ENCODE data around the gene CENPX. TPM values are rescaled to one million over a fixed set of nuclear protein-coding genes. Genes with fewer than 3 reads are reported as not detected.

Gene CENPX
- total and polyA plus RNA-seq, 2 of the 13 experiments (the other 11 are each of a cell fraction or from before 2014, with no cell fraction given): 92.7 to 170 TPM

- no peak for TF ChIP-seq KIAA2018 (CRISPR knock-in tag; IDR thresholded peaks at IDR 0.05; ENCODE audit: borderline replicate concordance)
- no peak for TF ChIP-seq DR1 (CRISPR knock-in tag; IDR thresholded peaks at IDR 0.05)
- peak; percentile 24 for TF ChIP-seq RXRA (CRISPR knock-in tag; IDR thresholded peaks at IDR 0.05)
- no peak for TF ChIP-seq ZNF431 (CRISPR knock-in tag; IDR thresholded peaks at IDR 0.05; ENCODE audit: borderline replicate concordance, low read depth)
- no peak for TF ChIP-seq GPBP1L1 (CRISPR knock-in tag; IDR thresholded peaks at IDR 0.05)
- no peak for TF ChIP-seq GPN1 (CRISPR knock-in tag; IDR thresholded peaks at IDR 0.05; ENCODE audit: borderline replicate concordance)
- TF ChIP-seq ZBTB46 (CRISPR knock-in tag; IDR thresholded peaks at IDR 0.05; ENCODE audit: borderline replicate concordance): no peak
- no peak for TF ChIP-seq ZNF510 (CRISPR knock-in tag; IDR thresholded peaks at IDR 0.05; ENCODE audit: low read depth)
- TF ChIP-seq SRSF1 (optimal IDR thresholded peaks at IDR 0.05; ENCODE audit: low read depth, low read length): peak; percentile 69
- TF ChIP-seq ZNF569 (CRISPR knock-in tag; IDR thresholded peaks at IDR 0.05; ENCODE audit: borderline replicate concordance): no peak
- no peak for TF ChIP-seq ZNF234 (CRISPR knock-in tag; conservative IDR thresholded peaks at IDR 0.05)
- no peak for TF ChIP-seq ZBTB25 (CRISPR knock-in tag; IDR thresholded peaks at IDR 0.05)
- peak; percentile 30; the same call in 1 of the 2 replicates for TF ChIP-seq PATZ1 (CRISPR knock-in tag; IDR thresholded peaks at IDR 0.05)
Observed at GRCh38 chr17:81996757-81997441, 25.8 kb downstream of the CENPX start (continued).

Data from HepG2 (cell line).